ENCODE measurements around the gene TBC1D1.

- TF ChIP-seq CTCF (IDR thresholded peaks at IDR 0.05 in 8 of 11, conservative IDR thresholded peaks at IDR 0.05 in 3 of 11) (no peak), POLR2A (IDR thresholded peaks at IDR 0.05) (no peak), POLR2AphosphoS5 (IDR thresholded peaks at IDR 0.05) (no peak)
Observed at GRCh38 chr4:38003102-38003501, 112.2 kb downstream of the TBC1D1 start.

Measured in spleen (tissue), 7 donors.